IPS DF 4.7 (cell line): ENCODE measurements around the gene VTI1A.

Source experiments
- DNase-seq: peaks from one replicate; pipeline ENCODE4 v3.0.0-alpha.2; 2013; ENCODE audit warnings: low spot score; ENCODE audit errors: extremely low read depth

Gene VTI1A

DNA sequence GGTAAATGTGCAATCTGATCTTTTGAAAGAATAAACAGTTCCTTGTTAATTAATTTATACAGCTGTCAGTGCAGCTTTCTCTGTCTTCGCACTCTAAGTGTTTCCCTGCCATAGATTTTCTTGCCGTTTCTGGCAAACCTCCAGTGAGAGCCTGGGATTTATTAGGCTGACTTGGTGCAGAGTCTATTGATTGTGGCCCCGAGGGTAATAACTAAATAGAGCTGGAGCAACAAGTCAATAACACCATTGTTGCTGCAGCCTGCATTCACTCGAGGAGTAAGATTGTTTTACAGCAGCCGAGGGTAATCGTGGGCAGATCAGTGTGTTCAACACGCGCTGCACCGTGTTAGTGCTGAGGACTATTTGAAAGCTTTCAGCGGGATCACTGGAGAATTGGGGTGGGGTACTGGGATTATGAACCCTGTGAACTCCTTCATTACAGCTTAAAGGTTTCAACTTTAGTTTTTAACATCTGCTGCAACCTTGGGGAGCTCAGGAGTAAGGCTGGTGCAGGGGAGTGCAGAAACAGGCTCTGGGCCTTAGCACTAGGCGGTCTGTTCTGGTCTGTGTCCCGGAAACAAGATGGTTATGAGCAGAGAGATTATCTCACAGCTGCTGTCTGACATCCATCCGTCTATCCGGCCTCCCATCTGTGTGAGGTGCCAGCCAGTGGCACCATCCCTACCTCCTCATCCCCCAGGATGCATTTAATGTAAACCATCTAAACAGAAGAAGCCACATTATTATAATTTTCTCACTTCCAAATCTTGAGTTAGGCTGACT, 329.1 kb downstream of the VTI1A start:
- no peak for DNase-seq

GRCh38 chr10:112778579-112778978, 331.6 kb downstream of the VTI1A start:
- no peak for DNase-seq

- DNase-seq = no peak
Measured at GRCh38 chr10:112779025-112779770, 332.2 kb downstream of the VTI1A start.

GRCh38 chr10:112782200-112782907, 335.3 kb downstream of the VTI1A start:
- no peak for DNase-seq

GRCh38 chr10:112783351-112784021, 336.5 kb downstream of the VTI1A start:
- DNase-seq = no peak

- no peak for DNase-seq
Measured at GRCh38 chr10:112784022-112784461, 337.0 kb downstream of the VTI1A start.

GRCh38 chr10:112785089-112785488, 338.1 kb downstream of the VTI1A start:
- no peak for DNase-seq

DNA sequence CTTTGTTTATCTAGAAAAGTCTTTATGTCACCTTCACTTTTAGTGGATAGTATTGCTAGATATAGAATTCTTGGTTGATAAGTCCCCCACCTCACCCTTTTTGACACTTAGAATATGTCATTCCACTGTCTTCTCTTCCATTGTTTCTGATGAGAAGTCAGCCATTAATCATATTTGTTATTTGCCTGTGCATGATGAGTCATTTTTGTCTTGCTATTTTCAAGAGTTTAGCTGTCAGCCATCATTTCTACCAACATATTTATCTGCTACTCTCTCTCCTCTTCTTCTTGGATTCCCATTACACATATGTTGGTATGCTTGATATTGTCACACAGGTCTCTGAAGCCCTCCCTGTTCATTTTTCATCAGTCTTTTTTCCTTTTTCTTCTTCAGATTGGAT, 342.2 kb downstream of the VTI1A start:
- DNase-seq = no peak

DNA sequence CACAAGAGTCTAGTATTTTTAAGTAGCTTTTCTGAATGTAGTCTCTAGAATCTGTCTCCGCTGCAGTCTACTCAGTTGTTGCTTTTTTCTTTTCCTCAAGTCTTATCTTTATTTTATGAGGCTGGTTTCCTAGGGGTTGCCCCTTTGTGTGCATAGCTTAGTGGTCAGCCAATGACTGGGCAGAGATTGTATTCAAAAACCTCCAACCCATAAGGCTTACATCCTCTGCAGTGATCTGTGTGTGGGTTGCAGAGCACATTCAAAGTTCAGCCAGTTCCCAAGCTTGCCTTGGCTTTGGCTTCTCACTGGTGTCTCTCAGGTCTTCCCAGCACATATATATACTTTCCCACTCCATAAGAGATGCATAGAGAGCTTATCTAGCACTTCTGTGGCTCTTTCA, 343.0 kb downstream of the VTI1A start:
- no peak for DNase-seq

DNA sequence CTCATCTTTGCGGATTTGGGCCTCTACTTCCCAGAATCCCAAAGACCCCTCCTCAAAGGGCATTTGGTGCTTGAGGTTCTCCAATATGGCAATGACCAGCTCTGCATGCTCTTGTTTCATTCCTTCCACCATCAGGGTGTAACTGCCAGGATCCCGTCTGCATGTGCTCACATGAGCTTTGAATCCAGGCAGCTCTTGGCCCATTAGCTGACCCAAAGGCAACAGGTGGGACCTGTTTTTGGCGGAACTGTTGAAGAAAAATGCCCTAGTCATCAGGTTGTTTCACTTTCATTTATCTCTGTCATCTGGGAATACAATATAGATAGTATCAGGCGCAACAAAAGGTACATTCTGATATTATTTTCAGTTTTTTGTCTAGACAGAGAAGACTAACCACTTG, 343.9 kb downstream of the VTI1A start:
- no peak for DNase-seq

DNA sequence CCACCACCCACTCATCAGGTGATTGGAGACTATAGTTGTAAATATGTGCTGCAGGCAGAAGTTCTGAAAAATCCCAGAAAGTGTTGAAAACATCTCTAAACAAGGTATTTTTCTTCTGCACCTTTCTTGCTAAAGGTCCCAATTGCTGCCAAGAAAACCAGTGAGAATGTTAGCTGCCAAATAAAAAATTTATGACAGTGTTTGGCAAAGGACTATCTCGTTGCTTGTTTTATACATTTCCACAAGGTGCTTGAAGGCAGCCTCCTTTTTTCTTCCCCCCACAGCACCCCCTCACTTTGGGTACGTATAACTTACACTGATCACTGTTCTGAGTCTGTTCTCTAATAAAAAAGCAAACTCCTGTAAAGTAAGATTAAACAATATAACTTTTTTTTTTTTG, 344.4 kb downstream of the VTI1A start:
- DNase-seq = no peak

DNA sequence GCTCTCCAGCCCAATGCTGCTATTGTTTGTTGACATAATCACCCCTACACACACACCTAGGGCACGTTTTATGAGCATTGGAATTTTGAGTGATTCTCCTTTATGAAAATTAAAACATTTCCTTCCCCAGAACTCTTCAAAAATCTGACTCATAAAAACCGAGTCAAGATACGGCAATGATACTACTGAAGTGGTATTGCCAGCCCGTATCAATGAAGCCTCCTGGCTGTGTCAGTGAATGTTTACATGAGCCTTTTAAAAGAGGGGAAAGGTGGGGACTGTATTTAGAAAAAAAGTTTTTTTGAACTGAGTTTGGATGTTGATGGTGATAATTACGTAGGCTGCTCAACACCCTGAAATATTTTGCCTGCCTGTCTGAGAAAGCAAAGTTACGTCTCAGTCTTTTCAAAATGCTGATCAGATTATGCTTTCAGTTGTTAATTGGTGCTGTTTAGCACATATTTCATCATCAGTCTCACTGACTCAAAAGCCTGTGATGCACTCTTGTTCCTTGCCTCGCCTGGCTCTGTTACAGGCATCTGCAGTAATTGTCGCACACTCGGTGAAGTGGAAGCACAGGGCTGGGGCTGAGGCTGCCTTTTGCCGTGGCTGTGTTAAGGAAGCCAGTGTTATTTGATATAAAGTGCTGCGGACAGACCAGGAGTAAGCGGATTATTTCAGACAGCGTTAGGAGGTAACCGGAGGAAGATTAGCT, 345.6 kb downstream of the VTI1A start:
- no peak for DNase-seq

GRCh38 chr10:112793202-112793921, 346.3 kb downstream of the VTI1A start:
- DNase-seq = no peak

- no peak for DNase-seq
Measured at GRCh38 chr10:112794201-112794600, 347.2 kb downstream of the VTI1A start.

- DNase-seq = no peak
Measured at GRCh38 chr10:112795067-112795466, 348.1 kb downstream of the VTI1A start.

DNA sequence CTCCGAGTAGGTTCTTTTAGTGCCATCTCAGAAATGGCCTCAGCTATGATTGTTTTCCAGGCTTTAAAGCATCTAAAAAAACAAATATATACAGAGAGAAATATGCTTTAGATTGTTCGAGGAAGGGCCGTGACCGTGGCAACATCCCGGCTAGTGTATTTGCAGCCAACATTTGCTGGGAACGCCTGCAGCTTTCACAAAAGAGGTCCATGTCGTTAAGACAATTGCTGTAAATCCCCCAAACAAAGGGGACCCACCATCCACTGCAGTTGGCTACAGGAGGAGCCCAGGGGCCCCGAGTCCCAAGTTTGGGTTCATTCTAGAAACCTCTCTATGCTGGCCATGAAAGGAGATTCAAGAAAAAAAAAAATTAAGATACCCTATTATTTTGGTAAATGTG, 350.2 kb downstream of the VTI1A start:
- DNase-seq = no peak

DNA sequence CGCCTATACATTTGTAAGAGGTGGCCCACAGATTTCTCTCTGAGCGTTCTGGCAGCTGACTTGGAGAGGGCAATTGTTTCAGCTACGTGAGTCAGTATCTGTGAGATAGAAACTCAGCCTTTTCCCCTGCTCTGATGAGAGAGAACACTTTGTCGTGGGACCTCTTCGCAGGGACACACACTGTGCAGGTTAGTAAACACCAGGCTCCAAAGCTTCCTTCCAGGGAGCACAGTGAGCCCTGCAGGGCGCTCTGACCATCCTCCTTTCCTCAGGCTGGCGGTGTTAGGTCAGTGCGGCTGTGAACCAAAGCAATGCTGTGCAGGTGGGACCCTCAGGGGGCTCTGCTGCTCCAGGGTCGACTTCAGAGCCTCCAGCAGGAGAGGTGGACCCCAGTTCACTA, 350.8 kb downstream of the VTI1A start:
- DNase-seq = no peak

- DNase-seq = no peak
Measured at GRCh38 chr10:112799038-112799437, 352.0 kb downstream of the VTI1A start.

DNA sequence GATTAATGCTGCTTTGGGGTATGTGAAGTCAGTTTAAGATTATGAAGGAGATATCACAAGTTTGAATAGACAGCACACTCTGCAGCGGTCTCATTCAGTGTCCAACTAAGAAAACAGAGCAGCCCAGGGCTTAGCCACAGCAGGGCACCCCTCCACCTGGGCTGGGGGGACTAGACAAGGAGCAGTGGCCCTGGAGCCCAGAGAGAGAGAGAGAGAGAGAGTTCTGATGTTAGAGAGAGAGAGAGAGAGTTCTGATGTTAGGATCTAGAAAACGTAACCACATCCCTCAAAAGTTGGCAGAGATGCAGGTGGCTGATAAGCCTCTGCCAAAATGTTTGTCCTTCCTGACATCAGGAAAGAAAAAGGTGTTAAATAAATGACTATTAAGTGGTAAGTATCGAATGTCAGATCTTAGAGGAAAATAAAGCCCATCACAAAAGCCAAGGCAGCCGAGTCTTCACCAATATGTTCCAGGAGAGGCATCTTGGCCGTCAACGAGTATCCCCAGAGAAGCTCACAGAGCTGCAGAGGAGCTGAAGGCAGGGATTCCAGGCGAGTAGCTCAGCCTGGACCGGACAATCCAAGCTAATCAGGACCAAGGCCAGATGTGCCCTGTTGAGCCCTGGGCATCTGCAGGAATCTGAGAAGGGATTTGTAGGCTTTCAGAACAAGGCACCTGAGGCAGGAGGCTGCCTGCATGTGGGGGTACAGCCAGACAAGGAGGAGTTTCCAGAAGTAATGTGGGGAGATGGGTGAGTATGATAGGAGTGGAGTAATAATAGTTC, 352.9 kb downstream of the VTI1A start:
- no peak for DNase-seq

GRCh38 chr10:112801004-112801403, 354.0 kb downstream of the VTI1A start:
- no peak for DNase-seq
